Measurements from ENCODE around the gene GMCL1. TPM values are rescaled to one million over a fixed set of nuclear protein-coding genes. Genes with fewer than 3 reads are reported as not detected.
A peak's percentile ranks its signal among the peaks of the same experiment; 100 is the strongest.

Gene GMCL1
- total and polyA plus RNA-seq, 5 donors from 2014 or later, result 32.3 to 36.0 (median 33.4) TPM

GRCh38 chr2:69837533-69837932, 8.1 kb downstream of the GMCL1 start:
- no peak overlapping the region for H3K27ac ChIP-seq (ENCODE audit: insufficient read depth, low read length, poor library complexity, severe bottlenecking)
- H3K27me3 Mint-ChIP-seq, result no peaks in the 10 kb centered on the region
- DNase-seq, result no peak
- H3K27ac Mint-ChIP-seq, result no peak overlapping the region
- no peaks in the 10 kb centered on the region for H3K27me3 ChIP-seq (ENCODE audit: control insufficient read depth, insufficient read depth, low read length)
- H3K36me3 ChIP-seq (ENCODE audit: control insufficient read depth, insufficient read depth, low read length), result peaks cover 41% of the 10 kb centered on the region
- ATAC-seq (ENCODE audit: low read depth in 2 of 2), result no peak
- H3K4me3 ChIP-seq (ENCODE audit: low read depth, low read length), result no peak overlapping the region
- H3K36me3 Mint-ChIP-seq, result peaks cover 23% of the 10 kb centered on the region
- H3K4me3 Mint-ChIP-seq, result no peak overlapping the region
- H3K4me1 Mint-ChIP-seq, result peaks cover 39 to 47% (median 42%) of the 10 kb centered on the region in 4 donors
- H3K4me1 ChIP-seq (ENCODE audit: control insufficient read depth, insufficient read depth, low read length, poor library complexity, severe bottlenecking), result peaks cover 30% of the 10 kb centered on the region
- H3K9me3 ChIP-seq (ENCODE audit: control insufficient read depth in 2 of 2, low read length in 2 of 2), result no peaks in the 10 kb centered on the region
- H3K9me3 Mint-ChIP-seq, result no peaks in the 10 kb centered on the region

GRCh38 chr2:69843993-69844392, 14.5 kb downstream of the GMCL1 start:
- Histone ChIP-seq H3K36me3 (ENCODE audit: control insufficient read depth, insufficient read depth, low read length) (peaks cover 81% of the 10 kb centered on the region), H3K27ac (ENCODE audit: insufficient read depth, low read length, poor library complexity, severe bottlenecking) (no peak overlapping the region), H3K27me3 (ENCODE audit: control insufficient read depth, insufficient read depth, low read length) (no peaks in the 10 kb centered on the region), H3K4me3 (ENCODE audit: low read depth, low read length) (no peak overlapping the region), H3K4me1 (ENCODE audit: control insufficient read depth, insufficient read depth, low read length, poor library complexity, severe bottlenecking) (no peaks in the 10 kb centered on the region), H3K9me3 (ENCODE audit: control insufficient read depth in 2 of 2, low read length in 2 of 2) (no peaks in the 10 kb centered on the region)
- Mint-ChIP-seq H3K9me3 (no peaks in the 10 kb centered on the region), H3K4me1 (peaks cover 0 to 13% (median 8%) of the 10 kb centered on the region in 4 donors), H3K27me3 (no peaks in the 10 kb centered on the region), H3K36me3 (peaks cover 44% of the 10 kb centered on the region), H3K27ac (no peak overlapping the region), H3K4me3 (no peak overlapping the region)
- DNase-seq (no peak), ATAC-seq (ENCODE audit: low read depth in 2 of 2) (no peak)

GRCh38 chr2:69844560-69844959, 15.1 kb downstream of the GMCL1 start:
- Mint-ChIP-seq H3K9me3 (no peaks in the 10 kb centered on the region), H3K4me1 (peaks cover 0 to 13% (median 8%) of the 10 kb centered on the region in 4 donors), H3K27ac (no peak overlapping the region), H3K36me3 (peaks cover 38% of the 10 kb centered on the region), H3K27me3 (no peaks in the 10 kb centered on the region), H3K4me3 (no peak overlapping the region)
- peaks cover 80% of the 10 kb centered on the region for H3K36me3 ChIP-seq (ENCODE audit: control insufficient read depth, insufficient read depth, low read length)
- ATAC-seq (ENCODE audit: low read depth in 2 of 2) (no peak), DNase-seq (no peak)
- H3K27me3 ChIP-seq (ENCODE audit: control insufficient read depth, insufficient read depth, low read length), result no peaks in the 10 kb centered on the region
- H3K9me3 ChIP-seq (ENCODE audit: control insufficient read depth in 2 of 2, low read length in 2 of 2), result no peaks in the 10 kb centered on the region
- H3K27ac ChIP-seq (ENCODE audit: insufficient read depth, low read length, poor library complexity, severe bottlenecking), result no peak overlapping the region
- no peak overlapping the region for H3K4me3 ChIP-seq (ENCODE audit: low read depth, low read length)
- H3K4me1 ChIP-seq (ENCODE audit: control insufficient read depth, insufficient read depth, low read length, poor library complexity, severe bottlenecking), result no peaks in the 10 kb centered on the region

- H3K27me3 ChIP-seq (ENCODE audit: control insufficient read depth, insufficient read depth, low read length), result no peaks in the 10 kb centered on the region
- no peaks in the 10 kb centered on the region for H3K9me3 Mint-ChIP-seq
- H3K4me3 ChIP-seq (ENCODE audit: low read depth, low read length), result no peak overlapping the region
- H3K9me3 ChIP-seq (ENCODE audit: control insufficient read depth in 2 of 2, low read length in 2 of 2), result no peaks in the 10 kb centered on the region
- H3K4me3 Mint-ChIP-seq, result no peak overlapping the region
- H3K4me1 ChIP-seq (ENCODE audit: control insufficient read depth, insufficient read depth, low read length, poor library complexity, severe bottlenecking), result no peaks in the 10 kb centered on the region
- H3K4me1 Mint-ChIP-seq, result peaks cover 0 to 11% (median 6%) of the 10 kb centered on the region in 4 donors
- peaks cover 80% of the 10 kb centered on the region for H3K36me3 ChIP-seq (ENCODE audit: control insufficient read depth, insufficient read depth, low read length)
- peaks cover 30% of the 10 kb centered on the region for H3K36me3 Mint-ChIP-seq
- no peak for ATAC-seq (ENCODE audit: low read depth in 2 of 2)
- no peak overlapping the region for H3K27ac ChIP-seq (ENCODE audit: insufficient read depth, low read length, poor library complexity, severe bottlenecking)
- H3K27ac Mint-ChIP-seq, result peak overlapping the region in 1 of 3 donors; percentile 18
- H3K27me3 Mint-ChIP-seq, result no peaks in the 10 kb centered on the region
- DNase-seq, result no peak
These were observed 17.0 kb downstream of the GMCL1 start for GRCh38 chr2:69846182-69847067.

GRCh38 chr2:69847068-69847828, 17.8 kb downstream of the GMCL1 start:
- ATAC-seq (ENCODE audit: low read depth in 2 of 2) (no peak), DNase-seq (no peak)
- H3K4me1 Mint-ChIP-seq, result peaks cover 0 to 4% (median 2%) of the 10 kb centered on the region in 4 donors
- Histone ChIP-seq H3K4me3 (ENCODE audit: low read depth, low read length) (no peak overlapping the region), H3K27me3 (ENCODE audit: control insufficient read depth, insufficient read depth, low read length) (no peaks in the 10 kb centered on the region), H3K27ac (ENCODE audit: insufficient read depth, low read length, poor library complexity, severe bottlenecking) (no peak overlapping the region), H3K36me3 (ENCODE audit: control insufficient read depth, insufficient read depth, low read length) (peaks cover 75% of the 10 kb centered on the region), H3K4me1 (ENCODE audit: control insufficient read depth, insufficient read depth, low read length, poor library complexity, severe bottlenecking) (no peaks in the 10 kb centered on the region), H3K9me3 (ENCODE audit: control insufficient read depth in 2 of 2, low read length in 2 of 2) (no peaks in the 10 kb centered on the region)
- H3K27me3 Mint-ChIP-seq, result no peaks in the 10 kb centered on the region
- peak overlapping the region in 1 of 3 donors; percentile 20 for H3K27ac Mint-ChIP-seq
- H3K36me3 Mint-ChIP-seq, result peaks cover 29% of the 10 kb centered on the region
- H3K4me3 Mint-ChIP-seq, result no peak overlapping the region
- no peaks in the 10 kb centered on the region for H3K9me3 Mint-ChIP-seq

DNA sequence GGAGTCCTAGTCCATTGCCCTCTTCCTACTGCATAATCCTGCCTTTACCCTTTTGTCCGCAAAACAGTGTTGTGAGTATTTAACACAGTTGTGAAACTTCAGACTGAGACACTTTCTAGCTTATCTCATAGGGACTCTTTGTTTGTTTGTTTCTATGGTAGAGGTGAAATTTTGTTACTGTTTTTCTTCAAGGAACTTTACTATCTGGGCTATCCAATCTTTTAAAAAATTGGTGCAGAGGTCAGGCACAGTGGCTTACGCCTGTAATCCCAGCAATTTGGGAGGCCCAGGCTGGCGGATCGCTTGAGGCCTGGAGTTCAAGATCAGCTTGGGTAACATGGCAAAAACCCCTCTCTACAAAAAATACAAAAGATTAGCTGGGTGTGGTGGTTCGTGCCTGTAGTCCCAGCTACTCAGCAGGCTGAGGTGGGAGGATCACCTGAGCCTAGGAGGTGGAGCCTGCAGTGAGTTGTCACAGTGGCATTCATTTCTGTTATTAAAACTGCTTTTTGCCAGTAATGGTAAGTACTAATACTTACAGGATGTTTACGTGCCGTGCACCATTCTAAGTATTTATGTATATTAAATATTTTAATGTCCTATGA, 18.8 kb downstream of the GMCL1 start:
- H3K36me3 Mint-ChIP-seq, result peaks cover 31% of the 10 kb centered on the region
- H3K27me3 Mint-ChIP-seq, result no peaks in the 10 kb centered on the region
- no peak for ATAC-seq (ENCODE audit: low read depth in 2 of 2)

GRCh38 chr2:69858261-69858660, 28.8 kb downstream of the GMCL1 start:
- DNase-seq (no peak), ATAC-seq (ENCODE audit: low read depth in 2 of 2) (no peak)
- Histone ChIP-seq H3K4me3 (ENCODE audit: low read depth, low read length) (no peak overlapping the region), H3K4me1 (ENCODE audit: control insufficient read depth, insufficient read depth, low read length, poor library complexity, severe bottlenecking) (no peaks in the 10 kb centered on the region), H3K36me3 (ENCODE audit: control insufficient read depth, insufficient read depth, low read length) (peaks cover 31% of the 10 kb centered on the region), H3K27ac (ENCODE audit: insufficient read depth, low read length, poor library complexity, severe bottlenecking) (no peak overlapping the region), H3K27me3 (ENCODE audit: control insufficient read depth, insufficient read depth, low read length) (no peaks in the 10 kb centered on the region), H3K9me3 (ENCODE audit: control insufficient read depth in 2 of 2, low read length in 2 of 2) (no peaks in the 10 kb centered on the region)
- Mint-ChIP-seq H3K27me3 (no peaks in the 10 kb centered on the region), H3K4me3 (no peak overlapping the region), H3K27ac (no peak overlapping the region), H3K9me3 (no peaks in the 10 kb centered on the region), H3K4me1 (peaks cover 2 to 6% (median 3%) of the 10 kb centered on the region in 4 donors), H3K36me3 (peaks cover 21% of the 10 kb centered on the region)

More for the DNA sequence above, 18.8 kb downstream of the GMCL1 start:
- peaks cover 0 to 4% (median 2%) of the 10 kb centered on the region in 4 donors for H3K4me1 Mint-ChIP-seq
- Histone ChIP-seq H3K36me3 (ENCODE audit: control insufficient read depth, insufficient read depth, low read length) (peaks cover 81% of the 10 kb centered on the region), H3K27ac (ENCODE audit: insufficient read depth, low read length, poor library complexity, severe bottlenecking) (no peak overlapping the region), H3K9me3 (ENCODE audit: control insufficient read depth in 2 of 2, low read length in 2 of 2) (no peaks in the 10 kb centered on the region), H3K4me3 (ENCODE audit: low read depth, low read length) (no peak overlapping the region), H3K27me3 (ENCODE audit: control insufficient read depth, insufficient read depth, low read length) (no peaks in the 10 kb centered on the region), H3K4me1 (ENCODE audit: control insufficient read depth, insufficient read depth, low read length, poor library complexity, severe bottlenecking) (no peaks in the 10 kb centered on the region)
- peak overlapping the region in 1 of 4 donors; percentile 11 for H3K4me3 Mint-ChIP-seq
- H3K9me3 Mint-ChIP-seq, result no peaks in the 10 kb centered on the region
- no peak for DNase-seq
- no peak overlapping the region for H3K27ac Mint-ChIP-seq

Data from CD4-positive, CD25-positive, alpha-beta regulatory T cell (primary cell).